Measurements from ENCODE around the gene C3orf62.
A peak's percentile ranks its signal among the peaks of the same experiment; 100 is the strongest.
"Not testable (repeated sequence)": the region's sequence is repeated elsewhere in the genome, so short reads cannot be mapped to it uniquely, and the experiment has no call there.

The C3orf62 gene

GRCh38 chr3:49266410-49267095, 10.5 kb downstream of the C3orf62 start:
- no peak for DNase-seq

DNA sequence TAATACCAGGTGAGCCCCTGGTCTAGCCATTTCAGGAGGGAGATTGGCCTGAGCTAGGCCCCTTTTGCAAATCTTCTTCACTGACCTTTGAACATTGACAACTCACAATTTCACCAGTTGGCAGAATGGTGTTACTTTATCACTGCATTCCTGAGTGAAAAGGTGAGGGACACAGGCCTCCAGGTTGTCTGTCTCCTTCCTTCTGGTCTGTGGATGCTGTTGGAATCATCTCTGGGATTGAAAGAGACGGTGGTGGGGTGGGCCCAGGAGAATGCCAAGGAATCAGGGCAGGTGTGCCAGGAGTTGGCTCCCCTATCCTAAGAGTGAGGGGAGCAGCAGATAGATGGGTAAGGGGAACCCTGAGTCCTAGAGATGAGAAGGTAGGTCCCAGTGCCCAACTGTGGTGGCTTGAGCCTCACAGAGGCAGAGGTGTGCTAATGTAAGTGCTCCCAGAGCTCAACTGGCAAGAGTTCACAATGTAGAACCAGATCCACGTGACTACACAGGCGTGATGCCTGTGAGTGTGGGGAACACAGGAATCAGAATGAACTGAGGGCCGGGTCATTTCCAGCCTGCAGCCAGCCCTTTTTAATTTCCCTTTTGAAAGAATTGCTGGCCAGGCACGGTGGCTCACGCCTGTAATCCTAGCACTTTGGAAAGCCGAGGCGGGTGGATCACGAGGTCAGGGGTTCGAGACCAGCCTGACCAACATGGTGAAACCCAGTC, 11.2 kb downstream of the C3orf62 start:
- DNase-seq, result no peak

GRCh38 chr3:49263159-49263889, 13.7 kb downstream of the C3orf62 start:
- DNase-seq, result no peak

GRCh38 chr3:49260806-49261324, 16.2 kb downstream of the C3orf62 start:
- no peak for DNase-seq

DNA sequence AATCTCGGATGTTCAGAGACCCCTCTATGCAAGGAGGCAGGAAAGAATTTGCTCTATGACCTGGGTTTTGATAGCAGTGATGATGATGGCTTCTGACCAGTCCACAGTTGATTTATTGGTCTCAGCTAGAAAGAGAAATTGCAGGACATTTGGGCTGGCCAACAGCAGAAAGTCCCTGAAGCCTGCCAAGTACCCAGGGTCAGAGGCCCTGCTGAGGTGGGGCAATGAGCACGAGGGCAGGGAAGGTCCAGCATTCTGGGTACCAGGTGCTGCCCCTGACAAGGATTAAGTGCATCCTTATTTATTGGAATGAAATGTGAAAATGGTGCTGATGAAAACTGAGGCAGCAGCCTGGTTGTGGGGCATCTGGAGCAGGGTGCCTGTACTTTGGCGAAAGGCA, 19.8 kb downstream of the C3orf62 start:
- no peak for DNase-seq

DNA sequence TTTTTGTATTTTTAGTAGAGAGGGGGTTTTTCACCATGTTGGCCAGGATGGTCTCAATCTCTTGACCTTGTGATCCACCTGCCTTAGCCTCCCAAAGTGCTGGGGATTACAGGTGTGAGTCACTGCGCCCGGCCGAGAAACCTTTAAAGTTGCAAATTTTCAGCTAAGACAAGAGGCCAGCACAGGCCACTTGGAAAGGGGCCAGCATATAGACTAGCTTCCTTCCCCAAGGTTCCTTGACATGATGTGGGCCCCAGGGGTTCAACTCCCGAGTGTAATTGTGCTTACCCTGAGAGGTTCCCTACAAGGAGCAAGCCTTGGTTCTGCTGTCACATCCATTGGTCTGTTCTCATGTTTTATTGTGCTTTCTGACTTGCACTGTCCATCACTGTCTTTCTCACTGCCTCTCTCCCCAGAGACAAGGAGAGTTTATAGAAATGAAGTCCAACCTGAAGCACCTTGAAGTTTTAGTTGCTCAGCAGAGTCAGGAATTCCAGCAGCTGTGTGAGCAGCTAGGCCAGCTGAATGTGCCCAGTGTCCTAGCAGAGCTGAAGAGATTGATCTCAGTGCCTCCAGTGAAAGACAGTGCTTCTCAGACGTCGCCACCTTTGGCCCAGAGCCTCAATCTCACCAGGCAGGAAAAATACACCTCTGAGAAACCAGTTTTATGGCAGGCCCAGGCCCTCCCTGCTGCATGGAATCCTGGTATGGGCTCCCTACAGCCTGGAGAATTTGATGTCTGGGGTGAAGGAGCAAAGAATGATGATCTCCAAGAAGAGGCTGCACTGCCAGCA, 21.1 kb downstream of the C3orf62 start:
- no peak for DNase-seq

GRCh38 chr3:49255112-49255511, 21.9 kb downstream of the C3orf62 start:
- DNase-seq, result no peak

DNA sequence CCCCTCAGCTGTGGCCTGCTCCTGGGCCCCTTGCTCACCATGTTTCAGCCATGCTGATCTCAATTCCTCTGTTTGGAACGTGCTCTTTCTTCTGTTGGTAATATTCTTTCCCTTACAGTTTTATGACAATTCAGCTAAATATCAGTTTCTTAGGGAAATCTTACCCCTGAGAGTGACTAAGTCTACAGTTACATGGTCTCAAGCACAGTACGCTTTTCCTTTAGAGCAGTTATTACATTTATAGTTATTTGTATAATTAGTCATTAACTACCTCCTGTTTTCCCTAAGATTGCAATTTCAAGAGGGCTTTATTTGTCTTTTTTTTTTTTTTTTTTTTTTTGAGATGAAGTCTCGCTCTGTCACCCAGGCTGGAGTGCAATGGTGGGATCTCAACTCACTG, 23.5 kb downstream of the C3orf62 start:
- no peak for DNase-seq

DNA sequence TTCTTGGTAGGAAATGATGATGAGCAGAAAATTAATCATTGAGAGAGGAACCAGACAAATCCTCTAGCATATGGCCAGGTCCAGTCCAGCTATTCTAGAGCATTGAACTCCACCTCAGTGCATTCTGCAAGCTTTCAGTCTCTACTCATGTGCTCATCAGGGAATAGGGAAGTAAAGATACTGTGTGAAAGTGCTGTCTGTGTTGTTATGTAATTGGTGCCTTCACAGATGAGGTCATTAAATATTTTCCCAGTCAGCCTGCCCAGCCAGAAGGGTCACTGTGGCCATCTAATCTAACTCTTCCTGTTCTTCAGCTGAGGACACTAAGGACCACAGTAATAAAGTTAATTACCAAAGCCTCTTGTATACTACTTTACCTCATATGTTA, 28.2 kb downstream of the C3orf62 start:
- DNase-seq, result no peak

GRCh38 chr3:49244581-49245205, 32.3 kb downstream of the C3orf62 start:
- DNase-seq, result no peak

GRCh38 chr3:49240091-49240490, 36.9 kb downstream of the C3orf62 start:
- DNase-seq, result not testable (repeated sequence)

GRCh38 chr3:49238274-49239127, 38.5 kb downstream of the C3orf62 start:
- peak; percentile 37 for DNase-seq

GRCh38 chr3:49237344-49237743, 39.7 kb downstream of the C3orf62 start:
- DNase-seq, result no peak

- no peak for DNase-seq
Observed at GRCh38 chr3:49236226-49236625, 40.8 kb downstream of the C3orf62 start.

GRCh38 chr3:49228817-49229216, 48.2 kb downstream of the C3orf62 start:
- not testable (repeated sequence) for DNase-seq

- no peak for DNase-seq
Observed at GRCh38 chr3:49222002-49222401, 55.0 kb downstream of the C3orf62 start.

DNA sequence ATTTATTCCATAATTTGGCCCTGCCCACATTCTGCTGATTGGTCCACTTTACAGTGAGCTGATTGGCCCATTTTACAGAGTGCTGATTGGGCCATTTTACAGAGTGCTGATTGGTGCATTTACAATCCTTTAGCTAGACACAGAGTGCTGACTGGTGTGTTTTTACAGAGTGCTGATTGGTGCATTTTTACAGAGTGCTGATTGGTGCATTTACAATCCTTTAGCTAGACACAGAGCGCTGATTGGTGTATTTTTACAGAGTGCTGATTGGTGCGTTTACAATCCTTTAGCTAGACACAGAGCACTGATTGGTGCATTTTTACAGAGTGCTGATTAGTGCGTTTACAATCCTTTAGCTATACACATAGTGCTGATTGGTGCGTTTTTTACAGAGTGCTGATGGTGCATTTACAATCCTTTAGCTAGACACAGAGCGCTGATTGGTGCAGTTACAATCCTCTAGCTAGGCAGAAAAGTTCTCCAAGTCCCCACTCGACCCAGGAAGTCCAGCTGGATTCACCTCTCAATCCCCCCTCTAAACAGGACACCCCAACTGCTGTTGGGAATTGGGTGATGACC, 56.0 kb downstream of the C3orf62 start:
- DNase-seq, result not testable (repeated sequence)

DNA sequence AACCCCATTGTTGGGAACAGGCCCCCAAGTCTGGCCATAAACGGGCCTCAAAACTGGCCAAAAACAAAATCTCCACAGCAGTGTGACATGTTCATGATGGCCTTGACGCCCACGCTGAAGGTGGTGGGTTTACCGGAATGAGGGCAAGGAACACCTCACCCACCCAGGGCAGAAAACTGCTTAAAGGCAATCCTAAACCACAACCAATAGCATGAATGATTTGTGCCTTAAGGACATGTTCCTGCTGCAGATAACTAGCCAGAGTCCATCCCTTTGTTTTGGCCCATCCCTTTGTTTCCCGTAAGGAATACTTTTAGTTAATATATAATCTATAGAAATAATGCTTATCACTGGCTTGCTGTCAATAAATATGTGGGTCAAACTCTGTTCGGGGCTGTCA, 57.9 kb downstream of the C3orf62 start:
- DNase-seq, result no peak
